GM19035 (cell line): ENCODE data around the gene ZSCAN16.

Source experiments
- ATAC-seq: cut with Tn5 transposase; IDR thresholded peaks from one replicate; pipeline ENCODE4 v1.9.1; 2021; ENCODE audit not compliant: unreplicated experiment

ZSCAN16 gene

GRCh38 chr6:28167926-28168325, 43.5 kb downstream of the ZSCAN16 start:
- no peak for ATAC-seq

- no peak for ATAC-seq
These were observed 46.9 kb downstream of the ZSCAN16 start for GRCh38 chr6:28171271-28171670.

GRCh38 chr6:28172006-28172405, 47.6 kb downstream of the ZSCAN16 start:
- ATAC-seq = no peak

GRCh38 chr6:28176373-28176772, 52.0 kb downstream of the ZSCAN16 start:
- no peak for ATAC-seq
